GM18502 (cell line): ENCODE measurements around the gene RPS3.
"Not testable (repeated sequence)": the region's sequence is repeated elsewhere in the genome, so short reads cannot be mapped to it uniquely, and the experiment has no call there.

ENCODE experiments used
- ATAC-seq: cut with Tn5 transposase; IDR thresholded peaks from one replicate; pipeline ENCODE4 v1.9.1; 2021; ENCODE audit warnings: mild to moderate bottlenecking; ENCODE audit not compliant: unreplicated experiment, poor library complexity

Gene RPS3

GRCh38 chr11:75378776-75379175 is 20.5 kb upstream of the RPS3 start:
- not testable (repeated sequence) for ATAC-seq

DNA sequence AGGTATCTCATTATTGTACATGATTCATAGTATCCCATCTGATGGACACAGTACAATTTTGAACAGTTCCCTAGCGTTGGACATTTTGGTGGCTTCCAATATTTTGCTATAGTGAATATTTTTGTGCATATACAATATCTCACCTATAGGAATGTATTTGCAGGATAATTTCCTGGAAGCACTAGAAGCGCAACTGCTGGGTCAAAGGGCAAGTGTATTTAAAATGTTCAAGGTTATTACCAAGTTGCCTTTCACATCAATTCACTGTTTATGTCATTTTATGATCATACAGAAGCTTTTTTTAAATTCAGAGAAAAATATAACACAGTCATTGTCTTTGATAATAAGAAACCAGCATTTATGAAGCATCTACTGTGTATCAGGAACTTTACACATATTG is 19.1 kb upstream of the RPS3 start:
- ATAC-seq = no peak

- ATAC-seq = no peak
These were observed 18.4 kb upstream of the RPS3 start for GRCh38 chr11:75380716-75381420.

GRCh38 chr11:75383246-75383645 is 16.1 kb upstream of the RPS3 start:
- ATAC-seq = no peak

DNA sequence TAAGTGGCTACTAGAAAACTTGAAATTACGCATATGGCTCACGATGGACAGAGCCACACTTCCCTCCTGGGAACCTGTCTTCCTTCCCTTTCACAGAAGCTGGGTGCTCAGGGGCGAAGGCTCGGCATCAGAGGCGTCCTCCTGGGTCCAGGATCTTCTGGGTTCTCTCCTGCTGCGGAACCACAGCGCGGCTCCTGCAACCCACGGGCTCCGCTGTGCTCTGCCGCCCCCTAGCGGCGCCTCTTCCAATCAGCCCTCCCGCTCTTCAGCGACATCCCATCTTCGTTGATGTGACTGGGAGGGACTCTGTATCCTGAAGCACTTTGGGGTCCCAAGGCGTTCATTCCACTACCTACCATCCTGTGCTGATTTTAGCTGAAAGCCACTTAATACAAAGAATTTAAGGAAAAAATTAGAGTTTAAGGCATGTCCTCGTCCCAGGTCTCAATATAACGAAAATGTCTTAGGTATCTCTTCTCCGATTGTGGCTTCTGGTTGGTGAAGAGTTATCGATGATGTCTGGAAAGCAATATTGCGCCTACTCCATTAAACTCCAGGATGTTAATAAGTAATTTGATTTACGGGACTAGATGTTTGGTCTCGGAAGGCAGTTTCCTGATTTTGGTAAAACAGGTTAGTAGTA is 14.8 kb upstream of the RPS3 start:
- ATAC-seq = no peak

DNA sequence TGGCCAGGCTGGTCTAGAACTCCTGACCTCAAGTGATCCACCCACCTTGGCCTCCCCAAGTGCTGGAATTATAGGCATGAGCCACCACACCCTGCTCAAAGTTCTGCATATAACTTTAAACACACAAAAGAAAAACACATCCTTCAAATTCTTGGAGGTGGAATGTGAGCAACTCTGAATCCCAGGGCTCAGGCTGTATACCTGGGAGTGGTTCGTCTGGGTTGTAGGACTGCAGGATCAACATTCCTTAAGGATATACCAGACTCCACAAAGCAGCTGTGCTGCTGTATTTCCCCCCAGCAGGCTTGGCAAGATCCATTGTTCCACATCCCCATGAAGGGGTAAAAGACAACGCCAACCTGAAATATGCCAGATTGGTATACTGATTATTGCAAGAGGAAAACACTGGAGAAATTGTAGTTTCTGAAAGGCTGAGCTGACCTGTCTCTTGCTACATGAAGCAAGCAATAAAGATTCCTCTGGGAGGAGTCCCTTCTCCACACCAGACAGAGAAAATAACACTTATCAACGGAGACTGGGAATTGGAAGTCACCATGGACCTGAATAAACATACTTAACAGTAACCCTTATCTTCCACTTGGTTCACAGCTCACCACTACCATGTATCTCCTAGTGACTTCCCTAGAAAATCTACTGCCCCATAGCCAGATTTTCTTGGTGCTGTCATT is 12.2 kb upstream of the RPS3 start:
- ATAC-seq = no peak

GRCh38 chr11:75387736-75388294 is 11.5 kb upstream of the RPS3 start:
- ATAC-seq = no peak

- no peak for ATAC-seq
These were observed 10.7 kb upstream of the RPS3 start for GRCh38 chr11:75388386-75389275.

DNA sequence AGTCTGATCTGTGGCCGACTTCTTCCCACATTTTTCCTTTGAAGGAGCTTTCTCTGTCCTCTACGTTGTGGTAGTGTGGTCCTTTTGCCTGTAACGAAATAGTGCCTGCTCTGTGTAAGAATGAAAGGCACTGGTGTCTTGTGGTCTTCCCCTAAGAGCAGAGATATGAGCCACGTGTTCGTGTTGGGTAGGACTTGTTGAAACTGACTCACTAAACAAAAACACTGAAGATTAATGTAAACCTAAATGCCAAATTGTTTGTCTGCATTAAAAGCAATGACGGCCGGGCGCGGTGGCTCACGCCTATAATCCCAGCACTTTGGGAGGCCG is 10.1 kb upstream of the RPS3 start:
- no peak for ATAC-seq

- ATAC-seq = no peak
These were observed 9.4 kb upstream of the RPS3 start for GRCh38 chr11:75389925-75390324.

DNA sequence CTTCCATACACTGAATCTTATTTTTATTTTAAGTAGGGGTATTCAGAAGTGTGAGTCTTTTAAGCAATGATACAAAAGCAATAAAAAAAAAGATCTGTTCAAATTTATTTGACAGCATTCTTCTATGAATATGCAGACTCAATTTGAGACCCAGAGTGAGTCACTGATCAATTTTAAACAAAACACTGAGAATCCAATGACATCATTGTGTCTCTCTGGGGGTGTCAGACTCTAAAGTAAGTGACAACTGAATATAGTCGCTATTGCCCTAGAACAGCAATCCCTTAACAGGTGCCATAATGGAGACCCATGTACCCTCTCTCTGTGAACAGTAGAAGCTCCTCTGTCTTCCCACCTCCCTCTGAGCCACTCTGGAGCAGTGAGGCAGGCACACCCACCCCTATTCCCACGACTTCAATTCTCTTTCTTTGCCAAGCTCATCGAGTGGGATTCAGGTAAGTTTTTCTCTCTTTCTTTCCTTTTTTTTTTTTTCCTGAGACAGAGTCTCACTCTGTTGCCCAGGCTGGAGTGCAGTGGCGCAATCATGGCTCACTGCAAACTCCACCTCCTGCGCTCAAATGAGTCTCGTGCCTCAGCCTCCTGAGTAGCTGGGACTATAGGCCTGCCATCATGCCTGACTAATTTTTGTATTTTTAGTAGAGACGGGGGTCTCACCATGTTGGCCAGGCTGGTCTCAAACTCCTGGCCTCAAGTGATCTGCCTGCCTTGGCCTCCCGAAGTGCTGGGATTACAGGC is 5.1 kb upstream of the RPS3 start:
- no peak for ATAC-seq

GRCh38 chr11:75398906-75399305 is 412 bp upstream of the RPS3 start:
- ATAC-seq = no peak

GRCh38 chr11:75400146-75400865 is 988 bp downstream of the RPS3 start:
- ATAC-seq = no peak

DNA sequence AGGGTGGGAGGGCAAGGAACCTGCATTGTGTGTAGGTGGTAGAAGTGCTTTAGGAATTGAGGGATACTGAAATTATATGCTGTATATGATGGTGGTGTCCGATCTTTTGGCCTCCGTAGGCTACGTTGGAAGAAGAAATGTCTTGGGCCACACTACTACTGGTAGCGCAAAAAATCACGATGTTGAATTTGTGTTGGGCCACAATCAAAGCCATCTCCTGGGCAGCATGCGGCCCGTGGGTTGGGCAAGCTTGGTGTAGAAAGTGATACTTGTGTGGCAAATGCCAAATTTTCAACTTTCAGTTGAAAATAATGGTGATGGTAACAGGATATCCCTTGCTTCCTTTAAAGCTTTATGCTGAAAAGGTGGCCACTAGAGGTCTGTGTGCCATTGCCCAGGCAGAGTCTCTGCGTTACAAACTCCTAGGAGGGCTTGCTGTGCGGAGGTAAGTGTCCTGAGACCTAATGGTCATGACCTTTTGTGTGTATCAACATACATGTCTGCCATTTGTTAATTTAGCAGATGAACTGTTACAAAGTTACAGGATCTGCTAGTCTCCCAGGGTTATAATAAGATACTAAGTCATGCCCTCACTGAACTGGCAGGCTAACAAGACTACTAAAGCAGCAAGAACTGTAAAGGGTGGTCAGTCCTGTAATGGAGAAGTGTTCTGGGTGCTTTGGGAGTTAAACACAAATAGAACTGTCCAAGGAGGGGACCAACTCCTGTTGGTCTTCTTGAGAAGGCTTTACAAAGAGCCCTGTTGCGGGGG is 2.9 kb downstream of the RPS3 start:
- no peak for ATAC-seq

GRCh38 chr11:75403037-75403436 is 3.7 kb downstream of the RPS3 start:
- no peak for ATAC-seq

GRCh38 chr11:75403983-75404658 is 4.8 kb downstream of the RPS3 start:
- ATAC-seq = no peak

GRCh38 chr11:75406338-75406777 is 7.0 kb downstream of the RPS3 start:
- no peak for ATAC-seq

DNA sequence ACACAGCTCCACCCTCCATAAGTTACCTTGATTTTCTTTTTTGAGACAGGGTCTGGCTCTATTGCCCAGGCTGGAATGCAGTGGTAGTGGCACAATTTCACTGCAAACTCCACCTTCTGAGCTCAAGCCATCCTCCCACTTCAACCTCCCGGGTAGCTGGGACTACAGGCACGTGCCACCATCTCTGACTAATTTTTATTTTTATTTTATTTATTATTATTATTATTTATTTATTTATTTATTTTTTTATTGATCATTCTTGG is 9.6 kb downstream of the RPS3 start:
- ATAC-seq = no peak
